MV-4-11 (cell line): ENCODE results near the gene IZUMO1.
A peak's percentile ranks its signal among the peaks of the same experiment; 100 is the strongest.
"Not testable (repeated sequence)": the region's sequence is repeated elsewhere in the genome, so short reads cannot be mapped to it uniquely, and the experiment has no call there.

Experiments used
- DNase-seq: peaks from one replicate; lab custom pipeline; 2025; lab: John Stamatoyannopoulos, UW

IZUMO1 gene

GRCh38 chr19:48737360-48737998 lies 9.2 kb downstream of the IZUMO1 start:
- DNase-seq: no peak

- no peak for DNase-seq
Observed at GRCh38 chr19:48735031-48735615, 11.6 kb downstream of the IZUMO1 start.

GRCh38 chr19:48734625-48735024 lies 12.1 kb downstream of the IZUMO1 start:
- no peak for DNase-seq

GRCh38 chr19:48731452-48731851 lies 15.3 kb downstream of the IZUMO1 start:
- no peak for DNase-seq

GRCh38 chr19:48728911-48729664 lies 17.6 kb downstream of the IZUMO1 start:
- no peak for DNase-seq

- peak; percentile 95 for DNase-seq
Observed at GRCh38 chr19:48726556-48726955, 20.2 kb downstream of the IZUMO1 start.

- DNase-seq: peak; percentile 97
Observed at GRCh38 chr19:48724796-48725753, 21.6 kb downstream of the IZUMO1 start.

GRCh38 chr19:48722196-48722708 lies 24.5 kb downstream of the IZUMO1 start:
- no peak for DNase-seq

GRCh38 chr19:48720613-48721296 lies 26.0 kb downstream of the IZUMO1 start:
- DNase-seq: peak; percentile 100

- DNase-seq: no peak
Observed at GRCh38 chr19:48720251-48720612, 26.5 kb downstream of the IZUMO1 start.

- no peak for DNase-seq
Observed at GRCh38 chr19:48719263-48720171, 27.2 kb downstream of the IZUMO1 start, which contains the start of gene MAMSTR. Gene MAMSTR (minus strand): TSS chr19:48719725. CDS start chr19:48719031, 694 bp downstream.

- DNase-seq: no peak
Observed at GRCh38 chr19:48718711-48719231, 27.9 kb downstream of the IZUMO1 start.

GRCh38 chr19:48718106-48718505 lies 28.6 kb downstream of the IZUMO1 start:
- DNase-seq: not testable (repeated sequence)

- no peak for DNase-seq
Observed at GRCh38 chr19:48716562-48717291, 30.0 kb downstream of the IZUMO1 start.

GRCh38 chr19:48715681-48716171 lies 31.0 kb downstream of the IZUMO1 start:
- no peak for DNase-seq

- DNase-seq: no peak
Observed at GRCh38 chr19:48714759-48715675, 31.7 kb downstream of the IZUMO1 start.

- peak; percentile 100 for DNase-seq
Observed at GRCh38 chr19:48713864-48714755, 32.6 kb downstream of the IZUMO1 start.
